HepG2 (cell line): Measurements from ENCODE around the gene AP2S1. TPM values are rescaled to one million over a fixed set of nuclear protein-coding genes. Genes with fewer than 3 reads are reported as not detected.

Source experiments
- BRD4 ChIP-seq: sonication (generic); formaldehyde crosslinking; IDR thresholded peaks from 2 replicates; pipeline ENCODE4 v1.4.0; 2020; ENCODE audit warnings: missing genetic modification reagents
- CENPX ChIP-seq: sonication (generic); formaldehyde crosslinking; IDR thresholded peaks from 2 replicates; pipeline ENCODE4 v1.9.0; 2021; ENCODE audit warnings: mild to moderate bottlenecking, missing genetic modification reagents, moderate library complexity
- ETV5 ChIP-seq: IDR thresholded peaks from 2 replicates; pipeline ENCODE4 v1.6.1; 2018; ENCODE audit warnings: missing biosample characterization, missing genetic modification reagents, inconsistent platforms, borderline replicate concordance
- FOXO1 ChIP-seq: sonication (generic); formaldehyde crosslinking; IDR thresholded peaks from 2 replicates; pipeline ENCODE4 v1.4.0; 2020; ENCODE audit warnings: missing genetic modification reagents
- HNRNPL ChIP-seq: fragments of 200-400 bp; formaldehyde crosslinking; IDR thresholded peaks from 2 replicates; pipeline ENCODE4 v1.6.1; 2017; ENCODE audit warnings: mild to moderate bottlenecking, low read depth, low read length
- KDM4B ChIP-seq: sonication (generic); formaldehyde crosslinking; IDR thresholded peaks from 2 replicates; pipeline ENCODE4 v1.4.0; 2020; ENCODE audit warnings: missing genetic modification reagents
- NFE2L2 ChIP-seq: fragments of 150-350 bp; IDR thresholded peaks from 2 replicates; pipeline ENCODE4 v1.6.1; 2014; ENCODE audit warnings: low read length
- PCBP1 ChIP-seq: fragments of 200-400 bp; formaldehyde crosslinking; IDR thresholded peaks from 2 replicates; pipeline ENCODE4 v1.6.1; 2017; ENCODE audit warnings: mild to moderate bottlenecking, low read depth, low read length, borderline replicate concordance
- REL ChIP-seq: sonication (generic); formaldehyde crosslinking; conservative IDR thresholded peaks from 2 replicates; pipeline ENCODE4 v1.8.0; 2022; ENCODE audit warnings: mild to moderate bottlenecking, missing genetic modification reagents, moderate library complexity
- SMYD3 ChIP-seq: sonication (generic); formaldehyde crosslinking; IDR thresholded peaks from 2 replicates; pipeline ENCODE4 v1.8.1; 2023; ENCODE audit warnings: mild to moderate bottlenecking, missing genetic modification reagents
- STAG1 ChIP-seq: sonication (generic); formaldehyde crosslinking; IDR thresholded peaks from 2 replicates; pipeline ENCODE4 v1.4.0; 2020; ENCODE audit warnings: missing genetic modification reagents
- TRIM22 ChIP-seq: fragments of 450-650 bp; IDR thresholded peaks from 2 replicates; pipeline ENCODE4 v1.6.1; 2017
- XBP1 ChIP-seq: sonication (generic); formaldehyde crosslinking; IDR thresholded peaks from 2 replicates; pipeline ENCODE4 v1.5.0; 2020; ENCODE audit warnings: missing genetic modification reagents
- ZNF343 ChIP-seq: sonication (generic); formaldehyde crosslinking; IDR thresholded peaks from 2 replicates; pipeline ENCODE4 v1.4.0; 2020; ENCODE audit warnings: mild to moderate bottlenecking, missing genetic modification reagents
- ZNF512B ChIP-seq: sonication (generic); formaldehyde crosslinking; IDR thresholded peaks from 2 replicates; pipeline ENCODE4 v1.5.1; 2020; ENCODE audit warnings: missing genetic modification reagents, mild to moderate bottlenecking, borderline replicate concordance
- ZNF557 ChIP-seq: sonication (generic); formaldehyde crosslinking; IDR thresholded peaks from 2 replicates; pipeline ENCODE4 v1.4.0; 2020; ENCODE audit warnings: missing genetic modification reagents
- ZNF780A ChIP-seq: sonication (generic); formaldehyde crosslinking; IDR thresholded peaks from 2 replicates; pipeline ENCODE4 v1.8.0; 2022; ENCODE audit warnings: mild to moderate bottlenecking, missing genetic modification reagents, moderate library complexity
- ZNF891 ChIP-seq: sonication (generic); formaldehyde crosslinking; IDR thresholded peaks from 2 replicates; pipeline ENCODE4 v1.5.0; 2020; ENCODE audit warnings: mild to moderate bottlenecking, missing genetic modification reagents
- ZSCAN12 ChIP-seq: sonication (generic); formaldehyde crosslinking; IDR thresholded peaks from 2 replicates; pipeline ENCODE4 v1.9.0; 2021; ENCODE audit warnings: mild to moderate bottlenecking, missing genetic modification reagents
- polyA plus RNA-seq, 8 experiments: library from polyadenylated mRNA; depleted of rRNA in 3 of 8; stranded (reverse) in 7 of 8; unstranded in 1 of 8; fragments of >200 nt; fragmentation: Illumina TruSeq in 4 of 8; extraction: Trizol in 4 of 8; gene quantifications; 2 replicates each; pipeline versions ENCODE4 v1.2.1 to v1.2.3, GENCODE V29; 2011 to 2016; ENCODE audit warnings: low read depth in 4 of 8, missing spikeins in 1 of 8, mixed read lengths in 1 of 8; ENCODE audit not compliant: insufficient read depth in 1 of 8
- total RNA-seq, 5 experiments: library from RNA; depleted of rRNA; stranded (reverse); fragments of >200 nt; fragmentation: Illumina TruSeq; extraction: Trizol; gene quantifications; 2 replicates each; pipeline ENCODE4 v1.2.3, GENCODE V29; 2016; ENCODE audit warnings: low read depth in 1 of 5
- TF ChIP-seq, protein P1 (sequence below): sonication (generic); formaldehyde crosslinking; IDR thresholded peaks from 2 replicates; pipeline ENCODE4 v1.4.0; 2020; ENCODE audit warnings: missing genetic modification reagents
- TF ChIP-seq, protein P2 (sequence below): sonication (generic); formaldehyde crosslinking; IDR thresholded peaks from 2 replicates; pipeline ENCODE4 v1.5.0; 2020; ENCODE audit warnings: mild to moderate bottlenecking, missing genetic modification reagents

AP2S1 gene
- total and polyA plus RNA-seq, 2 of the 13 experiments (the other 11 are each of a cell fraction or from before 2014, with no cell fraction given) = 45.2 to 86.1 TPM

GRCh38 chr19:46850228-46851203, at the start of gene AP2S1 (continued):
- TF ChIP-seq ZNF780A (CRISPR knock-in tag) = no peak
- TF ChIP-seq, protein P1, sequence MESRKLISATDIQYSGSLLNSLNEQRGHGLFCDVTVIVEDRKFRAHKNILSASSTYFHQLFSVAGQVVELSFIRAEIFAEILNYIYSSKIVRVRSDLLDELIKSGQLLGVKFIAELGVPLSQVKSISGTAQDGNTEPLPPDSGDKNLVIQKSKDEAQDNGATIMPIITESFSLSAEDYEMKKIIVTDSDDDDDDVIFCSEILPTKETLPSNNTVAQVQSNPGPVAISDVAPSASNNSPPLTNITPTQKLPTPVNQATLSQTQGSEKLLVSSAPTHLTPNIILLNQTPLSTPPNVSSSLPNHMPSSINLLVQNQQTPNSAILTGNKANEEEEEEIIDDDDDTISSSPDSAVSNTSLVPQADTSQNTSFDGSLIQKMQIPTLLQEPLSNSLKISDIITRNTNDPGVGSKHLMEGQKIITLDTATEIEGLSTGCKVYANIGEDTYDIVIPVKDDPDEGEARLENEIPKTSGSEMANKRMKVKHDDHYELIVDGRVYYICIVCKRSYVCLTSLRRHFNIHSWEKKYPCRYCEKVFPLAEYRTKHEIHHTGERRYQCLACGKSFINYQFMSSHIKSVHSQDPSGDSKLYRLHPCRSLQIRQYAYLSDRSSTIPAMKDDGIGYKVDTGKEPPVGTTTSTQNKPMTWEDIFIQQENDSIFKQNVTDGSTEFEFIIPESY = peak; percentile 33; the same call in 1 of the 2 replicates
- 0 out of 2 replicates have a peak, but pooled peaks have one; percentile 46 for TF ChIP-seq ZNF343
- TF ChIP-seq TRIM22 = no peak
- peak; percentile 89 for TF ChIP-seq ZNF891
- no peak for TF ChIP-seq ZNF557
- no peak for TF ChIP-seq XBP1 (CRISPR knock-in tag)
- TF ChIP-seq, protein P2, sequence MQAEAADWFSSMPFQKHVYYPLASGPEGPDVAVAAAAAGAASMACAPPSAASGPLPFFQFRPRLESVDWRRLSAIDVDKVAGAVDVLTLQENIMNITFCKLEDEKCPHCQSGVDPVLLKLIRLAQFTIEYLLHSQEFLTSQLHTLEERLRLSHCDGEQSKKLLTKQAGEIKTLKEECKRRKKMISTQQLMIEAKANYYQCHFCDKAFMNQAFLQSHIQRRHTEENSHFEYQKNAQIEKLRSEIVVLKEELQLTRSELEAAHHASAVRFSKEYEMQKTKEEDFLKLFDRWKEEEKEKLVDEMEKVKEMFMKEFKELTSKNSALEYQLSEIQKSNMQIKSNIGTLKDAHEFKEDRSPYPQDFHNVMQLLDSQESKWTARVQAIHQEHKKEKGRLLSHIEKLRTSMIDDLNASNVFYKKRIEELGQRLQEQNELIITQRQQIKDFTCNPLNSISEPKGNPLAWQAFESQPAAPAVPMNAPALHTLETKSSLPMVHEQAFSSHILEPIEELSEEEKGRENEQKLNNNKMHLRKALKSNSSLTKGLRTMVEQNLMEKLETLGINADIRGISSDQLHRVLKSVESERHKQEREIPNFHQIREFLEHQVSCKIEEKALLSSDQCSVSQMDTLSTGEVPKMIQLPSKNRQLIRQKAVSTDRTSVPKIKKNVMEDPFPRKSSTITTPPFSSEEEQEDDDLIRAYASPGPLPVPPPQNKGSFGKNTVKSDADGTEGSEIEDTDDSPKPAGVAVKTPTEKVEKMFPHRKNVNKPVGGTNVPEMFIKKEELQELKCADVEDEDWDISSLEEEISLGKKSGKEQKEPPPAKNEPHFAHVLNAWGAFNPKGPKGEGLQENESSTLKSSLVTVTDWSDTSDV (CRISPR knock-in tag) = no peak
- TF ChIP-seq KDM4B = no peak
- peak; percentile 64; the same call in 1 of the 2 replicates for TF ChIP-seq HNRNPL
- TF ChIP-seq NFE2L2 = no peak
- TF ChIP-seq REL (CRISPR knock-in tag) = no peak
- peak; percentile 29; the same call in 1 of the 2 replicates for TF ChIP-seq BRD4 (CRISPR knock-in tag)
- peak; percentile 28 for TF ChIP-seq ETV5 (CRISPR knock-in tag)
- TF ChIP-seq ZNF512B (CRISPR knock-in tag) = no peak
- TF ChIP-seq ZSCAN12 (CRISPR knock-in tag) = no peak
- TF ChIP-seq PCBP1 = no peak
- TF ChIP-seq FOXO1 (CRISPR knock-in tag) = no peak
- no peak; the same call in 1 of the 2 replicates for TF ChIP-seq SMYD3 (CRISPR knock-in tag)
- TF ChIP-seq CENPX (CRISPR knock-in tag) = no peak
- peak; percentile 7; the same call in 1 of the 2 replicates for TF ChIP-seq STAG1
